NCI-H1436 (cell line): ENCODE data around the gene ADD2.
A peak's percentile ranks its signal among the peaks of the same experiment; 100 is the strongest.

Experiments
- DNase-seq: peaks from one replicate; lab custom pipeline; 2025; lab: John Stamatoyannopoulos, UW

ADD2 gene

GRCh38 chr2:70703900-70704549, 64.0 kb downstream of the ADD2 start:
- DNase-seq = no peak

GRCh38 chr2:70702711-70703395, 65.1 kb downstream of the ADD2 start:
- no peak for DNase-seq

GRCh38 chr2:70698847-70699246, 69.2 kb downstream of the ADD2 start:
- no peak for DNase-seq

GRCh38 chr2:70697603-70698383, 70.2 kb downstream of the ADD2 start:
- no peak for DNase-seq

- DNase-seq = no peak
Measured at GRCh38 chr2:70696142-70696541, 71.9 kb downstream of the ADD2 start.

- DNase-seq = no peak
Measured at GRCh38 chr2:70692256-70692655, 75.7 kb downstream of the ADD2 start.

GRCh38 chr2:70691497-70692140, 76.4 kb downstream of the ADD2 start:
- DNase-seq = no peak

- no peak for DNase-seq
Measured at GRCh38 chr2:70690846-70691245, 77.2 kb downstream of the ADD2 start.

GRCh38 chr2:70688427-70688826, 79.6 kb downstream of the ADD2 start:
- DNase-seq = no peak

- no peak for DNase-seq
Measured at GRCh38 chr2:70687461-70687795, 80.6 kb downstream of the ADD2 start.

GRCh38 chr2:70686577-70687460, 81.2 kb downstream of the ADD2 start:
- DNase-seq = peak; percentile 3

- peak; percentile 73 for DNase-seq
Measured at GRCh38 chr2:70685771-70686171, 82.2 kb downstream of the ADD2 start.

GRCh38 chr2:70684846-70685622, 83.0 kb downstream of the ADD2 start:
- DNase-seq = peak; percentile 39

- DNase-seq = no peak
Measured at GRCh38 chr2:70683455-70683854, 84.5 kb downstream of the ADD2 start.

- DNase-seq = no peak
Measured at GRCh38 chr2:70680735-70681134, 87.3 kb downstream of the ADD2 start.

GRCh38 chr2:70679259-70679658, 88.7 kb downstream of the ADD2 start:
- DNase-seq = no peak

GRCh38 chr2:70678576-70679143, 89.3 kb downstream of the ADD2 start:
- DNase-seq = no peak

GRCh38 chr2:70676301-70677035, 91.5 kb downstream of the ADD2 start:
- no peak for DNase-seq

- no peak for DNase-seq
Measured at GRCh38 chr2:70675862-70676261, 92.1 kb downstream of the ADD2 start.
